ENCODE results near the gene HOXA1. TPM values are rescaled to one million over a fixed set of nuclear protein-coding genes. Genes with fewer than 3 reads are reported as not detected.
A peak's percentile ranks its signal among the peaks of the same experiment; 100 is the strongest.

HOXA1 gene
- total RNA-seq, 1 experiment from 2014 or later = 8.8 TPM

DNA sequence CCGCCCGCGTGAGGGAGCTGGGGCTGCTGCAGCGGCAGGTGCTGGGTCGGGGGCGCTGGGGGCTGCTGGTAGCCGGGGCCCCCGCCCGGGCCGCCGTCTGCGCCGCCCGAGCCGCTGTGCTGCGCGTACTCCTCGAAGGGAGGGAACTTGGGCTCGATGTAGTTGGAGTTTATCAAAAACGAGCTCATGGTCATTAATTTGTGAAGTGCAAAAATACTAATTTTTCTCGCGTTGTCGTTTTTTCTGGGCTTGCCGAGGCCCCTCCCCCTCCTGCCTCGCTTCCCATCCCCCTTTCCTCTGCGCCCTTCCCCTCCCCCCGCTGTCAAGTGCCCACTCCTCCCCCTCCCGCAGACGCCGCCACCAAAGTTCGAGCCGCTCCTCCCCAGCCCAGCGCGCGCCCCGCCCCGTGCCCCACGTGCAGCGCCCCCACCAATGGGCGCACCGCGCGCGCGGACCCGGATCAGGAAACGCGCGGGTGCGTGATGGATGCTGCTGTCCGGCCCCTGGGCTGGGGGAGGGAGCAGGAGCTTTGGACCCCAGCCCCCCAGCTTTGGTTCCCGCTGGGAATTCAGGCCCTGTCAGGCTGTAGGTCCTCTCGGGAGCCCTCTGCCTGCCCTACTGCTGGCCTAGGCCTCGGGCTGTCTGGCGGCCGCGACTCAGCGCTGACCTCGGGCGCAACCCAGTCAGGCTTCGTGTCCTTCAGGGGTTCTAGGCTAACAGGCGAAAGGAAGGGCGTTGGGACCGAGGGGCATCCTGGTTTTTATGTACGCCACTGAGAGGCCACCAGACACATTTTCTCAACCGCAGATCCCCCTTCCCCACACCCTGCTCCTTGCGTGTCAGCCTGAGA is 35.0 kb upstream of the HOXA1 start, which contains the start of gene HOXA4:
HOXA4 (minus strand) TSS at position 218 of the 850 bp plus-strand sequence; CDS start at position 194, 24 bp downstream.
- Histone ChIP-seq H3K9me3 (ENCODE audit: control insufficient read depth, insufficient read depth, low read depth, low read length) (no peaks in the 10 kb centered on the region), H3K4me1 (ENCODE audit: control insufficient read depth, insufficient read depth, low read length) (peaks cover 75% of the 10 kb centered on the region), H3K27ac (ENCODE audit: low read length) (peak within 1 kb of the TSS; percentile 98), H3K27me3 (ENCODE audit: control insufficient read depth, insufficient read depth, low read length) (no peaks in the 10 kb centered on the region), H3K4me3 (ENCODE audit: low read depth in 2 of 2, low read length in 2 of 2) (no peak within 1 kb of the TSS), H3K36me3 (ENCODE audit: control insufficient read depth, insufficient read depth, low read length) (no peaks in the 10 kb centered on the region)
- in situ Hi-C loops (cut with HindIII; ENCODE audit: low pct_unique_long_range_greater_than_20kb, low sequenced_read_pairs) (no loop called here), intact Hi-C loops (cut with micrococcal nuclease; ENCODE audit: unreplicated experiment) (no loop called here)
- TF ChIP-seq, protein P1, sequence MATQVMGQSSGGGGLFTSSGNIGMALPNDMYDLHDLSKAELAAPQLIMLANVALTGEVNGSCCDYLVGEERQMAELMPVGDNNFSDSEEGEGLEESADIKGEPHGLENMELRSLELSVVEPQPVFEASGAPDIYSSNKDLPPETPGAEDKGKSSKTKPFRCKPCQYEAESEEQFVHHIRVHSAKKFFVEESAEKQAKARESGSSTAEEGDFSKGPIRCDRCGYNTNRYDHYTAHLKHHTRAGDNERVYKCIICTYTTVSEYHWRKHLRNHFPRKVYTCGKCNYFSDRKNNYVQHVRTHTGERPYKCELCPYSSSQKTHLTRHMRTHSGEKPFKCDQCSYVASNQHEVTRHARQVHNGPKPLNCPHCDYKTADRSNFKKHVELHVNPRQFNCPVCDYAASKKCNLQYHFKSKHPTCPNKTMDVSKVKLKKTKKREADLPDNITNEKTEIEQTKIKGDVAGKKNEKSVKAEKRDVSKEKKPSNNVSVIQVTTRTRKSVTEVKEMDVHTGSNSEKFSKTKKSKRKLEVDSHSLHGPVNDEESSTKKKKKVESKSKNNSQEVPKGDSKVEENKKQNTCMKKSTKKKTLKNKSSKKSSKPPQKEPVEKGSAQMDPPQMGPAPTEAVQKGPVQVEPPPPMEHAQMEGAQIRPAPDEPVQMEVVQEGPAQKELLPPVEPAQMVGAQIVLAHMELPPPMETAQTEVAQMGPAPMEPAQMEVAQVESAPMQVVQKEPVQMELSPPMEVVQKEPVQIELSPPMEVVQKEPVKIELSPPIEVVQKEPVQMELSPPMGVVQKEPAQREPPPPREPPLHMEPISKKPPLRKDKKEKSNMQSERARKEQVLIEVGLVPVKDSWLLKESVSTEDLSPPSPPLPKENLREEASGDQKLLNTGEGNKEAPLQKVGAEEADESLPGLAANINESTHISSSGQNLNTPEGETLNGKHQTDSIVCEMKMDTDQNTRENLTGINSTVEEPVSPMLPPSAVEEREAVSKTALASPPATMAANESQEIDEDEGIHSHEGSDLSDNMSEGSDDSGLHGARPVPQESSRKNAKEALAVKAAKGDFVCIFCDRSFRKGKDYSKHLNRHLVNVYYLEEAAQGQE (IDR thresholded peaks at IDR 0.05; ENCODE audit: insufficient read depth in 1 of 2, low read depth in 2 of 2, low read length in 1 of 2) = no peak
- TF ChIP-seq, protein P2, sequence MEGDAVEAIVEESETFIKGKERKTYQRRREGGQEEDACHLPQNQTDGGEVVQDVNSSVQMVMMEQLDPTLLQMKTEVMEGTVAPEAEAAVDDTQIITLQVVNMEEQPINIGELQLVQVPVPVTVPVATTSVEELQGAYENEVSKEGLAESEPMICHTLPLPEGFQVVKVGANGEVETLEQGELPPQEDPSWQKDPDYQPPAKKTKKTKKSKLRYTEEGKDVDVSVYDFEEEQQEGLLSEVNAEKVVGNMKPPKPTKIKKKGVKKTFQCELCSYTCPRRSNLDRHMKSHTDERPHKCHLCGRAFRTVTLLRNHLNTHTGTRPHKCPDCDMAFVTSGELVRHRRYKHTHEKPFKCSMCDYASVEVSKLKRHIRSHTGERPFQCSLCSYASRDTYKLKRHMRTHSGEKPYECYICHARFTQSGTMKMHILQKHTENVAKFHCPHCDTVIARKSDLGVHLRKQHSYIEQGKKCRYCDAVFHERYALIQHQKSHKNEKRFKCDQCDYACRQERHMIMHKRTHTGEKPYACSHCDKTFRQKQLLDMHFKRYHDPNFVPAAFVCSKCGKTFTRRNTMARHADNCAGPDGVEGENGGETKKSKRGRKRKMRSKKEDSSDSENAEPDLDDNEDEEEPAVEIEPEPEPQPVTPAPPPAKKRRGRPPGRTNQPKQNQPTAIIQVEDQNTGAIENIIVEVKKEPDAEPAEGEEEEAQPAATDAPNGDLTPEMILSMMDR (IDR thresholded peaks at IDR 0.05) = no peak
- TF ChIP-seq SIN3A (IDR thresholded peaks at IDR 0.05; ENCODE audit: borderline replicate concordance, insufficient read depth, low read depth, low read length) (no peak), TCF7L2 (IDR thresholded peaks at IDR 0.05; ENCODE audit: low read depth, low read length) (no peak), POLR2AphosphoS5 (IDR thresholded peaks at IDR 0.05; ENCODE audit: low read depth, low read length) (no peak)
- ATAC-seq (no peak), DNase-seq (ENCODE audit: low read depth, low spot score) (no peak)
- POLR2A ChIA-PET = interaction anchor here (0.6 kb wide), 1 partner anchor 33 kb away, joined by 5 read pairs; no protein-coding TSS in a partner anchor
- no TSS peak for BruUV-seq (replicated peaks)
- CTCF ChIA-PET = no interaction called here

DNA sequence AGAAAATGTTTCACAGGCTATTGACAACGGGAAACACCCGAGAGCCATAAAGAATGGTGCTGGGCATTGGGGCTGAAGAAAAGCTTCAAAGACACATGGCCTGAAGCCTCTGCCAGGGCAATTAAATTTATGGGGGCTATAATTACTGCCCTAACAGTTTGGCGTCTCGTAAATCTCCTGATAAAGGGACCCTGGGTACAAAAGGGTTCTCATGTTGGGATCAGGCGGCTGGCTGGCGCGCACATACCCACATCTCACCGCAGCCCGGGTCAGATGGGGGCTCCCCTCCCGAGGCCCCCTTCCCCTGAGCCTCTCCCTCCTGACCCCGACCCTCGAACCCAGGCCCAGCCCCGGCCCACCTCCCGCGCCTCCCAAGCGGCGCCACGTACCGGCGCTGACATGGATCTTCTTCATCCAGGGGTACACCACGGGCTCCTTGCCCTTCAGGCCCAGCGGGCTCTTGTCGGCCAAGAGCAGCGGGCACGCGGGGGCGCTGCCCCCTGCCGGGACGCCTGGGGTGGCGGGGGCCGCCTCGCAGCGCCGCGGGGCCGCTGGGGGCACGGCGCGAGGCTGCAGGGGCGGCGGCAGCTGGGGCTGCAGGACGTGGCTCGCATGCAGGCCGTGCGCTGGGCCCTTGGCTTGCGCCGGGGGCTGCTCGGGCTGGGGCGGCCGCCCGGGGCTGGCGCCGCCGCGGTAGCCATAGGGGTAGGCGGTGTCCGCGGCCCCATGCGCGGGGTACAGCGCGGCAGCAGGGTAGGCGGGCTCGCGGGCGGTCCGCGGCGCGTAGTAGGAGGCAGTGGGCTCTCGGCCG is 34.1 kb upstream of the HOXA1 start:
- POLR2A ChIA-PET = no interaction called here
- H3K27ac ChIP-seq (ENCODE audit: low read length) = no peak overlapping the region; the same call in 1 of the 2 replicates

More for the DNA sequence above, 34.1 kb upstream of the HOXA1 start:
- in situ Hi-C loops (cut with HindIII; ENCODE audit: low pct_unique_long_range_greater_than_20kb, low sequenced_read_pairs) = no loop called here
- Histone ChIP-seq H3K27me3 (ENCODE audit: control insufficient read depth, insufficient read depth, low read length) (no peaks in the 10 kb centered on the region), H3K36me3 (ENCODE audit: control insufficient read depth, insufficient read depth, low read length) (no peaks in the 10 kb centered on the region), H3K4me1 (ENCODE audit: control insufficient read depth, insufficient read depth, low read length) (peaks cover 74% of the 10 kb centered on the region), H3K9me3 (ENCODE audit: control insufficient read depth, insufficient read depth, low read depth, low read length) (no peaks in the 10 kb centered on the region), H3K4me3 (ENCODE audit: low read depth in 2 of 2, low read length in 2 of 2) (no peak overlapping the region)
- DNase-seq (ENCODE audit: low read depth, low spot score) (no peak), ATAC-seq (no peak)
- intact Hi-C loops (cut with micrococcal nuclease; ENCODE audit: unreplicated experiment) = no loop called here
- no peak for TF ChIP-seq SIN3A (IDR thresholded peaks at IDR 0.05; ENCODE audit: borderline replicate concordance, insufficient read depth, low read depth, low read length)
- TF ChIP-seq TCF7L2 (IDR thresholded peaks at IDR 0.05; ENCODE audit: low read depth, low read length) = no peak
- TF ChIP-seq POLR2AphosphoS5 (IDR thresholded peaks at IDR 0.05; ENCODE audit: low read depth, low read length) = no peak
- TF ChIP-seq, protein P1 (IDR thresholded peaks at IDR 0.05; ENCODE audit: insufficient read depth in 1 of 2, low read depth in 2 of 2, low read length in 1 of 2) = no peak
- TF ChIP-seq, protein P2 (IDR thresholded peaks at IDR 0.05) = no peak
- CTCF ChIA-PET = no interaction called here
- BruUV-seq (replicated peaks) = no TSS peak
